Iris pigment epithelial cell (primary cell): ENCODE measurements around the gene IFT27.
A peak's percentile ranks its signal among the peaks of the same experiment; 100 is the strongest.

Experiments
- DNase-seq: peaks from one replicate; pipeline ENCODE4 v3.0.0-alpha.2; 2011; ENCODE audit warnings: low read depth

Gene IFT27

DNA sequence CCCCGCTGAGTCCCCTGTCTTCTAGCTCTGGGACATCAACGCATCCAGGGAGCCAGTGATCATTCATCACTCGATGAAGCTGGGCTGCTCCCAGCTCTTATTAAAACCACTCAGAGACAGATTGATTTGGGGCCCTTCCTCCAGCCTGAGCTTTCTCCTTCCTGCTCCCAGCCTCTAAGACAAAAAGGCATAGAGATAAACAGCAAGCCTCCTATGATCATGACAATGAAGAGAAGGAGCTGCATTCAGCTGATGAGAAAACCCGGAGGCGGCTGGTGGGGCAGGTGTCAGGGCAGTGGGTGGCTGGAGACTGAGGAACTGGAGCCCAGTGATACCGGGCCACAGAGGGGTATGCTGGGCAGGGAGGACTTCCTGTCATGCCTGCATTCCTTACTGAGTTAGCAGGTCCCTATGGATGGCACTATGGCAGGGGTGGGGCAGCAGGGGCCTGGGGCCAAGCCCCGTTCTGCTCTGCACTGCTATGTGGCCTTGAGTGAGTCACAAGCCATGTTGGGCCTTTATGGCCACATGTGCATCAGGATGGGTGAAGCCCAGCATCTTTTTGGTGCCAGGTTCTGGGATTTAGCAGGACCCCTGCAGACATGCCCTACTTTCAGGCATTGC is 20.7 kb upstream of the IFT27 start:
- no peak for DNase-seq

DNA sequence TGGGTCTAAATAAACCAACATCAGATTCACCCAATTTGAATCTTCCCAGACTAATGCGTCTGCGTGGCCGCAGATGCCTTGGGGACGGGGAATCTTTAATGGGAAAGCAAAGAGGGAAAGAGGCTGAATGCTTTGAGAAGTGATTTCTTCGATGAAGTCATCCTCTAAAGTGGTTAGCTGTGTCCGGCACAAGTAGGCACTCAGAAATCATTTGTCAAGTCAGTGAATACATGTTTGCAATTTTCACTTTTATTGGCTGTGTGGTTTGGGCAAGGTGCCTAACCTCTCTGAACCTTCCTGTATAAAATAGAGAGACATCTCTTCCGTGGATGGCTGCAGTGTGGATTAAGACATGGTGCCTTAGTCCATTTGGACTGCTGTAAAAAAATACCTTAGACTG is 19.7 kb upstream of the IFT27 start:
- no peak for DNase-seq

DNA sequence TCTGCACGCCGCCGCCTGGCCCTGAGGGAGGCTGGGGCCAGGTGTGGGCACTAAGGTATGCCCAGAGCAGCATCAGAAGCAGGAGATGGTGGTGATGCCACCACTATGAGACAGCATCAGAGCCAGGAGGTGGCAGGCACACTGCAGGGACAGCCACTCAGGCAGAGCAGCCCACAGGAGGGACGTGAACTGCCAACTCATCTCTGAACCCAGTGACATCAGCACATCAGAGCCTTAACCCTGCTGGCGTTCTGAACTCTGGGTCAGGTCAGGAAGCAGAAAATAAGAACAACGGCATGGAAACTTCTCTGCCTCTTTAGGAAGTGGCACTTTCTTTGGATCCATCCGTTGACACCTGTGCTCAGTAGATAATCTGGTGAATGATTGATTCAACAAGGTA is 14.7 kb upstream of the IFT27 start:
- DNase-seq = no peak

DNA sequence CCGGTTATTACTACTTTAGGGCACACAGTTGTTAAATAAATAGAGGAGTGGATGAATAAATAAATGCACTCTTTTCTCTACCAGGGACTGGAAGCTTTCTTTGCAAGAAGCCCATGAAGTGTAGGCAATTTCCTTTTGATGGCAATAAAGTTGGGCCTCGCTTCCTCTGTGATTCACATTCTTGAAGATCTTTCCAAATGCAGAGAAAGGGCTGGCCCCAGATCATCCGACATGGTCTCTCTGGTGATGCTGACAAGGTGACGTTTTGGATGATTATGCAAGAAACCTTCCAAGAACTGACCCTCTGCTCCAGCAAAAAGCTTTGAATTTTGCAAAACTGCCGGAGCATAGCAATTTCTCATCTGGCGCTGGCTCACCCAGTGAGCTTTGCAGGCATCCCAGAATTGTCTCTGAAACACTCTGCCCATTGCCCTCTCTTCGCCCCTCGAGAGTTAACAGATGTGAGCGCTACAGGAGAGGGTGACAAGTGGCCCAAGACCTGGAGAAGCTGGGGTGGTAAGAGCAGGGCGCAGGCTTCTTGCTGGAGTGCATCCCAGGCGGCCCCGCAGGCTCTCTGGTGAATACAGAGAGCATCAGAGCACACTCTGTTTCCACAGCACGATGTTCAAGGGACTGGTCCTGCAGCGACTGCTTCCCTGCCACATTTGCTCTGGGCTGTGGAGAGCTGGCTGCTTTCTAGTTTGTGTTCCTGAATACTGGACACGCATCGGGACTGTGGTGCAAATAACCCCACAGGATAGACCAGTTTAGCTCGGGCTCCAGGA is 11.5 kb upstream of the IFT27 start:
- DNase-seq = no peak

DNA sequence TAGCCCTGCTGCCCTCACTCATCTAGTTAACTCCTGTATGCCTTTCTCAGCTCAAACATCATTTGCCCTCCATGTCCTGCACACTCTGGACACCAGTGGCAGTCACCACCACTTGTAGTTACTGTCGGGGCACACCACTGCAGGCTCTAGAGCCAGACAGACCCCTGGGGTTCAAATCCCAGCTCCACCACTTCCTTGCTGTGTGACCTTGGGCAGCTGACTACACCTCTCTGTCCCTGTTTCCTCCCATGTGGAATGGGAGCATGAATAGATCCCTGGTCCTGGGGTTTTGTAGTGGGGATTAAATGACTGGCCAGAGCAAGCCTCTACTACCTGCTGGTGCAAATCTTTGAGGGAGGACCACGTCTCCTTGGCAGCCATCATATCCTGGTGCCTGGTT is 7.8 kb upstream of the IFT27 start:
- DNase-seq = no peak

DNA sequence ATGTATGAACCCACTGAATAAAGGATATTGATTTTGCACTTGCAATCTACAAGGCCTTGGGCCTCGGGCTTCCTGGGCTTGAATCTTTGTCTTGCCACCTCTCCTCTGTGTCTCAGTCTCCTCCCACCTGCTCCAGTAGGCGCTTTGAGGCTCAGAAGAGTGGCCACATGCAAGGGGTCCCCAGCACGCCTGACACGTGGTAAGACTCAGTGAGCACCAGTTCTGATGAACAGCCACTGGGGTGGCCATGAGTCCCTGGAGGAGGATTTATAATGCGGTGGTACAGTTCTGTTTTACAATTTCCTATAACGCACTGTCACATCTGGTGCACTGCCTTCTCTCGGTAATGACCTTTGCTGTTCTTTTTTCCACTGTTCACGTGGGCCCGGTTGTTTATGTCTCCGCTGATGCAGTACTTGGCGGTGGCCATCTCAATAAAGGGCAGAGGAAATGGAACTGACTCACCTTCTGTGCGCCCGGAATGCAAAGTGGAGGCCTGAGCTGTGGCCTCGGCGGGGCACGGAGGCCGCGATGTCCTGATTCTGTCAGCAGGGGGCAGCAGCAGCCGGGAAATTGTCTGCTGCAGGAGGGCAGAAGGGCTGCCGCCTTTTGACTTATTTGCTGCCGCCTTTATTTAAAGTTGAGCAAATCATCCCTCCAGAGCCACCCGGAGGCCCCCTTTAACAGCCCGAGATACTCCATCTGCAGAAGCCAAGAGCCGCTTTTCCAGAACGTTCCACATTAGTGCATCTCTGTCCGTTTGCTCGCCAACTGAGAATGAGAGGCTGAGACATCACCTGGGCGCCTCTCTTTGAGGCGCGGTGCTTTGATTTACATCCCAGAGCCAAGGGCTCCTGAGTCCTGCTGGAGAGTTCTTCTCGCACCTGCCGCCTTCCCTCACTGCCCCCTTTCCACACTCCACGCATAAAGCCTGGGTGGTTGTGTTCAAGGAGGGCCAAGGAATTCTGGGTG is 6.0 kb upstream of the IFT27 start:
- DNase-seq = peak; percentile 92

DNA sequence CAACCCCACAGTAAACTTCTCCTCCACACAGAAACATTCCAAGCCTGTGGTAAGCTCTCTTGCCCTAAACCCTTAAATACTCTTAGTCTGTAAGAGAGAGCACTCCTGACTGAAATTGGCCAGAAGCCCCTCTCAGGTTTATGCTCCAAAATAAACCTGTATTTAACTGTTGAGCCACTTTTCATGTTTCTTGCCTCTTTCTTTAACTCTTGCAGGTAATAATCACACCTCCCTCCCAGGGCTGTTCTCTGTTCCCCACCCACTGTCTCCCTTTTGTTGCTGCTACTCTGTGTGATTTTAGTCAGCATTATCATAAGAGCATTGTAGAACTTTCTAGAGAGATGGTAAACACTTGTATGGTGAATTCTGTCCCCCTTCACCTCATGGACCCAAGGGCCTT is 2.1 kb upstream of the IFT27 start:
- DNase-seq = no peak

DNA sequence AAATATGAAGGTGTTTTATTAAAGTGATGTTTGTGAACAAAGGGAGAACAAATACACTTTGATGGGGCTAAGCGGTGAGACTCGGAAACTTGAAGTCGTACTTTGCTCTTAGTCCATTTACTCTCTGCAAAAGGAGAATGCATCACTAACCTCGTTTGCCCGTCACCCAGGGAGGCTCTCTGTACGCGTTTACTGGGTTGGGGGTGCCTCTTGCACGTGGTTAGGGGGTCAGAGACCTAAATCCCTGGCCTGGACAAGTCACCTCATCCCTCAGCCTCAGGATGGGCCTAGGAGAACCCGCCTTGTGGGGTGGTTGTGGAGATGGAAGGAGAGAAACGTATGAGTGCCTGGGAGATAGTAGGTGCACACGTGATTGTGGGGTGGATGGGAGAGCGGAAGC is 803 bp upstream of the IFT27 start:
- no peak for DNase-seq

DNA sequence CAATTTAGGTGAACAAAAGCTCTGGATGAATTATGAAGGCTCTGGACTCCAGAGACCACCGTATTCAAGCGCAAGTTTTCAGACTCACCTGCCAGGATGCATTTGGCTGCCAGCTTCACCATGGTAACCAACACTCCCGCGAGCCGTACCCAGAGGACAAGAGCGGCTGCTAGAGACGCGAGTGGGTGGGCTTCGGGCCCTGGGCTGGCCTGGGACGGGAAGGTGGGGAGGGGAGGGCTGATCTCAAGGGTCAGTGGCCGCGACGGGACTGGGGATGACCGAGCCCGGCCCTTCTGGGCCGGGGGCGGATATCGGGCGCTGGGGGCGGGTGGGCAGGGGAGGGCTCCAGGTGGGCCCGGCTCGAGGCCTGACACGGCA is 344 bp downstream of the IFT27 start:
- DNase-seq = peak; percentile 15

DNA sequence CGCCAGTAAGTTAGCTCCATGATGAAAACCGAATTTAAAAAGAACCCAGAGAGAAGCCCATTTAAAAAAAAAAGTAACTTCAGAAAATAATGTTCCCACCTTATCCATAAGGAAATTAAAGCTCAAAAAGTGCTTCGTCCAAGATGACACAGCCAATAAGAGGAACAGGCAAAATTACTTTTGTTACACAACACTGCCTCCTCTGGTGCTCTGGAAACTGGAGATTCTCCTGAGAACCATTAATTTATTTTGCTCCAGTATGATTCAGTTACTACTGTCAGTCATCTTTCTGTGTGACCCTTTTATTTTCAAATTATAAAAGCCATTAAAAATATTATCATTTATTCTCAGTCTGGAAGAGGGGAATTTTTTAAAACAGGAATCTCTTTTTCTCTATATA is 2.0 kb downstream of the IFT27 start:
- peak; percentile 58 for DNase-seq

DNA sequence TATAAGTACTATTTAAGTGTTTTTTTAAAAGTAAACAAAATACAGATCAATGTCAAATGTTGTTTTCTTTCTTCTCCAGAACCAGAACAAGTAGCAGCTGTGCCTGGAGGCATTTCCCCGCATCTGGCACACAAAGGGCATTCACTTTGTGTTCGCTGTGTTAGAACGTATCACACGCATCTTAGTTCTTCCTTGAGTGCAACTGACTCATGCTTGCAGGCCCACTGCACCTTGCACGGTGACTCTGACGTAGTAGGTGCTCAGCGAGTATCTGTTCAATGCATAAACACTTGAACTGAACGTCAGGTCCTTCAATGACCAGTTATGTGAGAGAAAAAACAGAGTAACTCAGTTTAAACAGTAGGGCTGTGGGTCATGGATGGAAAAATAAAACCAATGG is 3.5 kb downstream of the IFT27 start:
- no peak for DNase-seq

DNA sequence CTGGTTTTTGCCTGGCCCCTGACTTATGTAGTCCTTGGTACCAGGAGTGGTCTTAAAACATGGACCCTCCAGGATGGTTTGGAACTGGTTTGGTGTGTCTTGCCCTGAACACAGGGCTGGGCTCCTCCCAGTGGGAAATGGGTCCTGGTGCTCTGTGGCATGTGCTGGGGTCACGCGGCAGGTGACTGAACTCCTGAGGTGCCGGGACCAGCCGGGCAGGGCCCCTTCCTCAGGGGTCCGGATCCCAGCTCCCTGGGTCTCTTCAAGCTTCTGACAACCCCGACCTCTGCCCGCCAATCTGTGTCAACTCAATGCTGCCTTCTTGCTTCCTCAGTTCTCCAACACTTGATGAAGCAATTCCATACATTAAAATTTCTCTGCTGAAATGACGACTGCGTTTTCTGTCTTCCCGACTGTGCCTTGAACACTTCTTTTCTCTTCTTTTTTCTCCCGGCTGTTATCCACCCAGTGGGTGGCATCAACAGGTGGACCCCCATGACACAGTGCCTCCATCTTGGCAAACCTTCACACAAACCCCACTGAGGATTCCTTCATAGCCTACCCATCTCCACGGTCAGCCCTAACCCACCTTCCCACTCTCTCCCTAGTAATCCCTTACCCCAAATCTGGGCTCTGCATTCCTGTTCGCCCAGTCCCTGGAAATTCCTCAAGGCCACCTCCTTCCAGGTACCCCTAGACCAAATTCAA is 4.4 kb downstream of the IFT27 start:
- DNase-seq = no peak

DNA sequence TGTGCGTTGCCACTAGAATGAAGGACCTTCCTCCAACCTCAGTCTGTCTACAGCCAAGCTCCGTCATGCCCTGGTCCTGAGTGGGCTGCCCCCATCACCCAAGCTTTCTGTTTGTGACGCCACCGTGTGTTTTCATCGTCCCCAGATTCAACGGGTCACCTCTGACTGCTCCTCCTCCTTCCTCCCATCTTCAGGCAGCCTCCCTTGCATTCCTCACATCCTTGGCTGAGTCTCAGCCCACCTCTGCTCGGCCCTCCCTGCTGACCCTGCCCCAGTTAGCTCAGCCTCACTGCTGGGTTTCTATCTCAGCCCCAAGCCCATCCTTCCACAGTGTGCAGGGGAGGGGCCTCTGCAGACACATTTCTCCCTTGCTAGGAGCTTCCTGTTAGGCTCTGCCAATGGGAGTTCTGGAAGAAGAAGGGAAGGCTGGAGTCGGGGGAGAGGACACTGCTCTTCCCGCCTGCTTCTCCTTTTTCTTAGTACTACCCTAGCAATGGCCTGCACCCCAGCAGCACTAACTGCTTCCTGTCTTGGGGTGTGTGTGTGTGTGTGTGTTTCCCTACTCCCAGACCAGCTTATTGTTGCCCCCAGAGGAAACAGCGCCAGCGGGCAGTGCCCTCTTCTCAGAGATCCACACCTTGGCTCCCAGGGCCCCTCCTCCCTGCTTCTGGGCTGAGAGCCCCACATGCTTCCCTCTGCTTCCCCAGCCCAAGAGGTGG is 5.2 kb downstream of the IFT27 start:
- no peak for DNase-seq

DNA sequence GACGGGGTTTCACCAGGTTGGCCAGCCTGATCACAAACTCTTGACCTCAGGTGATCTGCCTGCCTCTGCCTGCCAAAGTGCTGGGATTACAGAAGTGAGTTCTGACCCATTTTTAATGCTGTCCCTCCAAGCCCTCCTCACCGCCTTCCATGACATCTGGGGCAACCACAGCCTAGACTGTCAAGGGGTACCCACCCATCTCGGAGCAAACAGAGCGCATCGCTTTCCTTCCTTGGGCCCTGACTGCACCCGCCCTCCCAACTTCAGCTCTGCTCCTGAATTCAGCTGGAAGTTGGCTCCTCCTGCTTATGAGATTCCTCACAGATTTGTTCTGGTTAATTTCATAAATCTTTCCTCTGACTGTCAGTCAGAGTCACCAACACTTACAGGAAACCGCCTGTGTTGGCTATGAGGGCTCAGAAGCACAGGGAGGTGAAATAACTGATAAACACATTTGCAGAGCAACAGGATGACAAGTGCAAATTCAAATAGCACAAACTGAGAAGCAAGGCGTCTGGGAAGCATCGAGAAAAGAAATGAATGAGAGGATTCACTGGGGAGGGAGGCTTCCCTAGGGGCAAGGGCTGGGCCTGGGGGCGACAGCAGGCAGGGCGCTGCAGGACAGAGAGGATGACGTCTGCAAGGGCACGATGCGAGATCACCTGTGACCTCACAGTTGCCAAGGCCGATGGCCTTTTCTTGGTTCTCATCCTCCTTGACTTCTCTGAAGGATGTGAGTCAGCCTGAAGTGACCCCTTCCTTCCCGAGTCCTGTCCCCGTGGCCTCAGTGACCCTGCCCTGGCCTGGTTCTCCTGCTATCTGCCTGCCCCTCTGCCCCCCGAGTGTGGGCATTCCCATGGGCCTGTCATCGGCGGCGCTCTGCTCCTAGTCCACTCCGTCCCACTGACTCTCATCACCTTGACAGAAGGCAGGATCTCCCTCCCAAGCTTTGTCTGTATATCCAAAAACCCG is 6.1 kb downstream of the IFT27 start:
- no peak for DNase-seq

DNA sequence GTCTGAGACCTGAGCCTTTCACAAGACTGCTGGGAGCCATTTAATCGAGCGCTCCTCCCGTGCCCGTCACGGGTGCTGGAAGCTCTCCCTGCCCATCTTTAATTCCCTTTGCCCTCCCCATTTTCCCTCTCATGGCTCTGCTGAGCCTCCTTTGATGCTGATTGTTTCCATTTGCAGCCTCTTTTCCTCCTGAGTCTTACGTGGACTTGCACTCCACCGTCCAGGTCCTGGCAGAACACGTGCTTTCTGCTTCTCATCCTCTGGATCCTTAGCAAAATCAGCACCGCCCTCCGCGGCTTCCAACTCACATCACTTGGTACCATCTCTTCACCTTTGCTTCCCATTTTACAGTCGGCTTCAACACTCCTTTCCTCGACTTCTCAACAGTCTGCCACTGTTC is 7.3 kb downstream of the IFT27 start:
- no peak for DNase-seq

DNA sequence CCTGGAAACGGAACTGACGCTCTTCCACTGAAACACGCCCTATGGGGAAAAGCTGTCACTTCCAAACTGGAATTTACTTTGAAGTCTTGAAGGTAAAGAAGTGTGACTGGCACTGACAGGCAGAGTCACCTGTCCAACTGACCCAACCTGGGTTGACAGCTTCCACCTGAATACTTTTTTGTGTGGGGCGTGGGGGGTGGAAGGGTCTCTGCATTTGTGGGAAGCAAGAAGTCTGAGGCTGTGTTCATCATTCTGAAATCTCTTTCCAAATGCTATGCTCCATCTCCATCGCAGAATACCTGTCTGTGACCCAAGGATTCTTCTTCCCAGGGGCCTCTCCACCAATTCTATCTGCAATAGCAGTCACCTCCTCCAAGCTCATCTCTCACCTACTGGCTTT is 7.8 kb downstream of the IFT27 start:
- DNase-seq = no peak

DNA sequence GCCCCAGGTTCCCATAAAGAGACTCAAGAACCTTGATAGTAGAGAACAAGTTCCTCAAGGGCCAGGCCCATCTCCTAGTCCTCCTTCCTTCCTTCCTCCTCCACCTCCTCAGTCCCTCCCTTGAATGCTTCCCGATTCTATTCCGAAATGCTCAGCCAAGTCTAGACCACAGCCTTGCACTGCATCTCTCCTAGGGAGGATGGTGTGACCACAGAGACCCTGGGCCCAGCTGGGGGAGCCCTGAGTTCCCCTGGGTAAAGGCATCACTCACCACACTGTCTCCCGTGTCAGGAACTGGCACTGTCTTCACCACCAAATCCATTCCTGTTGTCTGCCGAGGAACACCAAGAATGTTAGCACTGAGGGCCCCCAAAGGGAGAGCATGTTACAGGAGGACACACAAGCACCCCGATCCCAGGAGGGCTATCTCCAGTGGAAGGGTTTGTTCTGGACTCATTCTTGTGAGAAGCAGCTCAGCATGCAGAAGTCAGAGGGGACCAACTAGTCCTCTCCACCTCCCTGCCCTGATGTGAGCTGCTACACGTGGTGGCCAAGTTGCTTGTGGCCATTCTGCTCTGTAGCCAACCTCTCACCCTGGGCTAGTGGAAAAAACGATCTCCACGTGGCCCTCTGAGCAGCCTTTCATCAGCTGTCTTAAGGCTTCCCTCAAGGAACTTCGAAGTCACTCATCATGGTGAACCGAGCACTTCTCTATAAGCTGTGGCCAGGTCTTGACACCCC is 8.7 kb downstream of the IFT27 start:
- no peak for DNase-seq

DNA sequence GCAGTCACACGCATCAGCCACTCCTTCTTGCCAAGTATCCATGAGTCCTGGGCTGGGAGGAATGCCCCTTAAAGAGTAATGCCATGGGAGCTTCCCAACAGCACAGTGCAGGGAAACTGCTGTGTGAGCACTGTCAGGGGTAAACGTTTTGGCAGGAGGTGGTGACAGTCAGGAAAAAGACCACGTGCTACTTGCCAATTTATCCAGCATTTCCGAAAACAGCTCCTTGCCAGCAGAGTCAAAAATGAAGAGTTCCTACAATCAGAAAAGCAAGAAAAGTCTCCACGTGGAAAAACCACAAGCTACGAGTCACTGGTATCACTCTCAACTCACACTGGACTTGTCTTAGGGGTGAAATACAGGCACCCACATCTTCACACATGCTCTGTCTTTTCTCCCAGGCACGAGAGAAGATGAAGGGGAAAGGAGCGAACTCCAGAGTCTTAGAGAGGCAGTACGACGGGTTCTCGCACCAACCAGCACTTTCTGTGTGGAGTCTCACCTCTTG is 9.9 kb downstream of the IFT27 start:
- peak; percentile 26 for DNase-seq
